SK-N-SH (cell line): Measurements from ENCODE around the gene RGMA.

Experiments used
- EZH2phosphoT487 ChIP-seq: fragments of 200-600 bp; sonication (generic); IDR thresholded peaks from 2 replicates; pipeline ENCODE4 v1.6.1; 2017; ENCODE audit warnings: low read depth, mixed run types, mild to moderate bottlenecking, antibody characterized with exemption, moderate library complexity, borderline replicate concordance
- GATA2 ChIP-seq: sonication (generic); formaldehyde crosslinking; IDR thresholded peaks from 2 replicates; pipeline ENCODE4 v1.5.0; 2020; ENCODE audit warnings: mild to moderate bottlenecking, missing genetic modification reagents
- NFIC ChIP-seq: IDR thresholded peaks from 2 replicates; pipeline ENCODE4 v1.4.0; 2012; ENCODE audit warnings: borderline replicate concordance
- POLR2AphosphoS5 ChIP-seq: IDR thresholded peaks from 2 replicates; pipeline ENCODE4 v1.6.1; 2012; ENCODE audit warnings: low read depth, low read length
- RFX5 ChIP-seq: IDR thresholded peaks from 2 replicates; pipeline ENCODE4 v1.6.1; 2012; ENCODE audit warnings: mild to moderate bottlenecking, improper control_type of control experiment, low read length
- SIN3A ChIP-seq: IDR thresholded peaks from 2 replicates; pipeline ENCODE4 v1.6.1; 2012; ENCODE audit warnings: low read depth, mild to moderate bottlenecking, low read length, moderate library complexity, borderline replicate concordance
- TEAD4 ChIP-seq: IDR thresholded peaks from 2 replicates; pipeline ENCODE4 v1.4.0; 2012; ENCODE audit warnings: mild to moderate bottlenecking, borderline replicate concordance; ENCODE audit not compliant: insufficient read depth
- TF ChIP-seq, protein P1 (sequence below): IDR thresholded peaks from 2 replicates; pipeline ENCODE4 v1.4.0; 2012; ENCODE audit warnings: low read depth
- TF ChIP-seq, protein P2 (sequence below): fragments of 150-350 bp; IDR thresholded peaks from 2 replicates; pipeline ENCODE4 v1.6.1; 2017; ENCODE audit warnings: antibody characterized with exemption, low read length, low read depth, borderline replicate concordance
- TF ChIP-seq, protein P3 (sequence below): fragments of 200-600 bp; sonication (generic); IDR thresholded peaks from 2 replicates; pipeline ENCODE4 v1.6.1; 2017; ENCODE audit warnings: antibody characterized with exemption, mild to moderate bottlenecking, moderate library complexity
- TF ChIP-seq, protein P4 (sequence below): fragments of 150-350 bp; IDR thresholded peaks from 2 replicates; pipeline ENCODE4 v1.6.1; 2016; ENCODE audit warnings: mild to moderate bottlenecking, low read depth, low read length

DNA sequence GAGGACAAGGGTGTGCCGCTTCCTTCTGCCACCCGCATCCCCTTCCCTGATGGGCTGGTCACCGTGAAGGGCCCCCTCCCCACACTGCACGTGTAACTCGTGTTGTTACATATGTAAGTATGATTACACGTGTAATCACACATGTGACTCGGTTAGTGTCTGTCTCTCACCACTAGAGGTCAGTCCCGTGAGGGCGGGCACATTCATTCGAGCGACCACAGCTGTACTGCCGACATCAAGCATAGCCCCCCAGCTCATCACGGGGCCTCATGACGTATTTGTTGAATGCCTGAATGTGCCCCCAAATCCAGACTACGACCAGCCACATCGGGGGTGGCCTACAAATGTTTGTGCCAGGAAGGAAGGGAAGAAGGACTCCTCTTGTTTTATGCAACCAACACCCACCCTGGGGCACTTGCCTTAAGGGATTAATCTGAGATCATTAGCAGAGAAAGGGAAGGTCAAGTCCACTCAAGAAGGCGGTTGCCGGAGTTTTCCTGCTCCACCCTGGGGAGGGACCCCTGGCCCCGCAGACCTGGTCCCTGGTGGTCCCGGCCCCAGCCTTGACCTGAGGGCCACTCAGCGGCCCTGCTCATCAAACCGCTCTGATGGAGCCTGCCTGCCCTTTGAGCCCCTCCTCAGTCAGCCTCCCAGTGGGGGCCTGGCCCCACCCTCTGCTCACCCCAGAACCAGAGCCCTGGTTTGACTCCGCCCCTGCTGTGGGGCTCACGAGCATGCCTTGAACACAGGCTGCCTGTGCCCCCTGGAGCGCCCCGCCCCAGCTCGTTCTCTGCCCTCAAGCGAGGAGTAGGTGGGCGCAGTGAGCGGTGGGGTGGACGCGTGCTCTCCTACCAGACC lies 52.8 kb downstream of the RGMA start:
- TF ChIP-seq SIN3A (no peak), EZH2phosphoT487 (no peak), POLR2AphosphoS5 (no peak), GATA2 (CRISPR knock-in tag) (no peak), TEAD4 (no peak), RFX5 (no peak), NFIC (no peak)
- TF ChIP-seq, protein P1, sequence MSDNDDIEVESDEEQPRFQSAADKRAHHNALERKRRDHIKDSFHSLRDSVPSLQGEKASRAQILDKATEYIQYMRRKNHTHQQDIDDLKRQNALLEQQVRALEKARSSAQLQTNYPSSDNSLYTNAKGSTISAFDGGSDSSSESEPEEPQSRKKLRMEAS: no peak
- TF ChIP-seq, protein P2, sequence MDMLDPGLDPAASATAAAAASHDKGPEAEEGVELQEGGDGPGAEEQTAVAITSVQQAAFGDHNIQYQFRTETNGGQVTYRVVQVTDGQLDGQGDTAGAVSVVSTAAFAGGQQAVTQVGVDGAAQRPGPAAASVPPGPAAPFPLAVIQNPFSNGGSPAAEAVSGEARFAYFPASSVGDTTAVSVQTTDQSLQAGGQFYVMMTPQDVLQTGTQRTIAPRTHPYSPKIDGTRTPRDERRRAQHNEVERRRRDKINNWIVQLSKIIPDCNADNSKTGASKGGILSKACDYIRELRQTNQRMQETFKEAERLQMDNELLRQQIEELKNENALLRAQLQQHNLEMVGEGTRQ: no peak
- TF ChIP-seq, protein P3, sequence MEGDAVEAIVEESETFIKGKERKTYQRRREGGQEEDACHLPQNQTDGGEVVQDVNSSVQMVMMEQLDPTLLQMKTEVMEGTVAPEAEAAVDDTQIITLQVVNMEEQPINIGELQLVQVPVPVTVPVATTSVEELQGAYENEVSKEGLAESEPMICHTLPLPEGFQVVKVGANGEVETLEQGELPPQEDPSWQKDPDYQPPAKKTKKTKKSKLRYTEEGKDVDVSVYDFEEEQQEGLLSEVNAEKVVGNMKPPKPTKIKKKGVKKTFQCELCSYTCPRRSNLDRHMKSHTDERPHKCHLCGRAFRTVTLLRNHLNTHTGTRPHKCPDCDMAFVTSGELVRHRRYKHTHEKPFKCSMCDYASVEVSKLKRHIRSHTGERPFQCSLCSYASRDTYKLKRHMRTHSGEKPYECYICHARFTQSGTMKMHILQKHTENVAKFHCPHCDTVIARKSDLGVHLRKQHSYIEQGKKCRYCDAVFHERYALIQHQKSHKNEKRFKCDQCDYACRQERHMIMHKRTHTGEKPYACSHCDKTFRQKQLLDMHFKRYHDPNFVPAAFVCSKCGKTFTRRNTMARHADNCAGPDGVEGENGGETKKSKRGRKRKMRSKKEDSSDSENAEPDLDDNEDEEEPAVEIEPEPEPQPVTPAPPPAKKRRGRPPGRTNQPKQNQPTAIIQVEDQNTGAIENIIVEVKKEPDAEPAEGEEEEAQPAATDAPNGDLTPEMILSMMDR: peak; percentile 54
- TF ChIP-seq, protein P4, sequence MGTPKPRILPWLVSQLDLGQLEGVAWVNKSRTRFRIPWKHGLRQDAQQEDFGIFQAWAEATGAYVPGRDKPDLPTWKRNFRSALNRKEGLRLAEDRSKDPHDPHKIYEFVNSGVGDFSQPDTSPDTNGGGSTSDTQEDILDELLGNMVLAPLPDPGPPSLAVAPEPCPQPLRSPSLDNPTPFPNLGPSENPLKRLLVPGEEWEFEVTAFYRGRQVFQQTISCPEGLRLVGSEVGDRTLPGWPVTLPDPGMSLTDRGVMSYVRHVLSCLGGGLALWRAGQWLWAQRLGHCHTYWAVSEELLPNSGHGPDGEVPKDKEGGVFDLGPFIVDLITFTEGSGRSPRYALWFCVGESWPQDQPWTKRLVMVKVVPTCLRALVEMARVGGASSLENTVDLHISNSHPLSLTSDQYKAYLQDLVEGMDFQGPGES: no peak
